Liver (tissue), 9 donors: ENCODE results near the gene PAK4. TPM values are rescaled to one million over a fixed set of nuclear protein-coding genes. Genes with fewer than 3 reads are reported as not detected.

Experiments used
- DNase-seq: peaks from one replicate; pipeline ENCODE4 v3.0.0-alpha.2; 2017; ENCODE audit warnings: low spot score
- H3K27ac ChIP-seq, 2 donors: one replicate each; pipeline ENCODE4 v1.7.0; 2013; ENCODE audit warnings: inconsistent platforms in 2 of 2, low read length in 2 of 2, control low read depth in 1 of 2, low read depth in 1 of 2, mild to moderate bottlenecking in 1 of 2
- H3K27me3 ChIP-seq, 4 donors: one replicate each; pipeline versions ENCODE4 v1.6.1 to v1.7.0; 2013; ENCODE audit warnings: low read length in 3 of 4, inconsistent platforms in 1 of 4, mild to moderate bottlenecking in 1 of 4, moderate library complexity in 1 of 4; ENCODE audit not compliant: control insufficient read depth in 4 of 4, insufficient read depth in 4 of 4
- H3K36me3 ChIP-seq, 4 donors: one replicate each; pipeline versions ENCODE4 v1.6.1 to v1.7.0; 2013; ENCODE audit warnings: low read length in 3 of 4, mild to moderate bottlenecking in 3 of 4, low read depth in 1 of 4, moderate library complexity in 1 of 4; ENCODE audit not compliant: control insufficient read depth in 4 of 4, insufficient read depth in 3 of 4
- H3K4me1 ChIP-seq, 4 donors: one replicate each; pipeline versions ENCODE4 v1.6.1 to v1.7.0; 2013; ENCODE audit warnings: low read length in 3 of 4, mild to moderate bottlenecking in 3 of 4, moderate library complexity in 1 of 4; ENCODE audit not compliant: control insufficient read depth in 4 of 4, insufficient read depth in 4 of 4
- H3K4me3 ChIP-seq, 3 donors: one replicate each; pipeline versions ENCODE4 v1.6.1 to v1.7.0; 2013; ENCODE audit warnings: low read length in 3 of 3, control low read depth in 1 of 3, low read depth in 1 of 3, mild to moderate bottlenecking in 1 of 3
- H3K9ac ChIP-seq, 2 donors: one replicate each; pipeline ENCODE4 v1.7.0; 2013; ENCODE audit warnings: low read length in 2 of 2, mild to moderate bottlenecking in 2 of 2, moderate library complexity in 2 of 2, control low read depth in 1 of 2, low read depth in 1 of 2
- H3K9me3 ChIP-seq, 4 donors: one replicate each; pipeline versions ENCODE4 v1.6.1 to v1.7.0; 2013; ENCODE audit warnings: low read length in 3 of 4; ENCODE audit not compliant: control insufficient read depth in 4 of 4
- CTCF ChIP-seq: fragments of 150-350 bp; IDR thresholded peaks from 2 replicates; pipeline ENCODE4 v1.5.1; 2017; ENCODE audit warnings: improper control_type of control experiment, low read depth, low read length; ENCODE audit not compliant: missing input control
- EGR1 ChIP-seq, 2 donors: IDR thresholded peaks; 2 replicates each; pipeline ENCODE4 v1.6.1; 2016 to 2018; ENCODE audit warnings: antibody characterized with exemption in 2 of 2, low read depth in 2 of 2
- FOXA1 ChIP-seq: IDR thresholded peaks from 2 replicates; pipeline ENCODE4 v1.6.1; 2016; ENCODE audit warnings: antibody characterized with exemption
- FOXA2 ChIP-seq: IDR thresholded peaks from 2 replicates; pipeline ENCODE4 v1.6.1; 2016; ENCODE audit warnings: antibody characterized with exemption
- GABPA ChIP-seq, 2 donors: IDR thresholded peaks in 1 of 2; conservative IDR thresholded peaks in 1 of 2; 2 replicates each; pipeline ENCODE4 v1.6.1; 2016; ENCODE audit warnings: antibody characterized with exemption in 2 of 2, mild to moderate bottlenecking in 1 of 2, moderate library complexity in 1 of 2
- HNF4A ChIP-seq, 2 donors: conservative IDR thresholded peaks; 2 replicates each; pipeline ENCODE4 v1.6.1; 2016; ENCODE audit warnings: antibody characterized with exemption in 2 of 2, mild to moderate bottlenecking in 2 of 2
- HNF4G ChIP-seq: IDR thresholded peaks from 2 replicates; pipeline ENCODE4 v1.6.1; 2016; ENCODE audit warnings: antibody characterized with exemption
- JUND ChIP-seq, 2 donors: IDR thresholded peaks; 2 replicates each; pipeline ENCODE4 v1.6.1; 2016; ENCODE audit warnings: antibody characterized with exemption in 2 of 2
- NR2F2 ChIP-seq: IDR thresholded peaks from 2 replicates; pipeline ENCODE4 v1.6.1; 2016; ENCODE audit warnings: antibody characterized with exemption
- REST ChIP-seq: IDR thresholded peaks from 2 replicates; pipeline ENCODE4 v1.6.1; 2016; ENCODE audit warnings: antibody characterized with exemption, mild to moderate bottlenecking
- SP1 ChIP-seq: IDR thresholded peaks from 2 replicates; pipeline ENCODE4 v1.6.1; 2018; ENCODE audit warnings: antibody characterized with exemption, mild to moderate bottlenecking
- YY1 ChIP-seq: IDR thresholded peaks from 2 replicates; pipeline ENCODE4 v1.6.1; 2016; ENCODE audit warnings: antibody characterized with exemption, mild to moderate bottlenecking
- WGBS: extraction: QIAGEN DNeasy Blood & Tissue Kit; methylation state at CpG from one replicate; pipeline ENCODE4 v1.1.7; 2013; 5-methylcytosine and 5-hydroxymethylcytosine counted together
- polyA plus RNA-seq, 2 donors: library from polyadenylated mRNA; stranded (reverse) in 1 of 2; unstranded in 1 of 2; fragments of 200-250 nt in 1 of 2; fragments of >200 nt in 1 of 2; fragmentation: Nextera tagmentation in 1 of 2; extraction: Ambion mirVana in 1 of 2; gene quantifications; one replicate each; pipeline versions ENCODE4 v1.2.1 to v1.2.3, GENCODE V29; 2013 to 2015
- total RNA-seq, 2 donors: library from RNA; depleted of rRNA; stranded (reverse); fragments of >200 nt; gene quantifications; one replicate each; pipeline ENCODE4 v1.2.3, GENCODE V29; 2014
- TF ChIP-seq, protein P1 (sequence below): IDR thresholded peaks from 2 replicates; pipeline ENCODE4 v1.6.1; 2016; ENCODE audit warnings: antibody characterized with exemption
- TF ChIP-seq, protein P2 (sequence below): IDR thresholded peaks from 2 replicates; pipeline ENCODE4 v1.6.1; 2016; ENCODE audit warnings: antibody characterized with exemption
- donor health status: healthy.
- donor health status: healthy.
- donor health status: healthy.
- donor health status: healthy.
- donor health status: healthy.

PAK4 gene
- total and polyA plus RNA-seq, 4 donors = 5.4 to 16.6 (median 7.7) TPM

- Histone ChIP-seq H3K9me3 (no peaks in the 10 kb centered on the region), H3K27ac (no peak overlapping the region), H3K9ac (no peak overlapping the region), H3K4me1 (peaks cover 6 to 40% (median 31%) of the 10 kb centered on the region in 4 donors), H3K36me3 (no peaks in the 10 kb centered on the region), H3K4me3 (no peak overlapping the region), H3K27me3 (no peaks in the 10 kb centered on the region)
- 86% methylated on average over 15 of the region's 15 CpGs for WGBS
- TF ChIP-seq EGR1 (IDR thresholded peaks at IDR 0.05; ENCODE audit: low read depth in 2 of 2) (no peak), SP1 (no peak), JUND (IDR thresholded peaks at IDR 0.05) (no peak), FOXA1 (no peak), REST (no peak)
- no peak for DNase-seq
Observed at GRCh38 chr19:39162441-39163043, 37.0 kb downstream of the PAK4 start.

DNA sequence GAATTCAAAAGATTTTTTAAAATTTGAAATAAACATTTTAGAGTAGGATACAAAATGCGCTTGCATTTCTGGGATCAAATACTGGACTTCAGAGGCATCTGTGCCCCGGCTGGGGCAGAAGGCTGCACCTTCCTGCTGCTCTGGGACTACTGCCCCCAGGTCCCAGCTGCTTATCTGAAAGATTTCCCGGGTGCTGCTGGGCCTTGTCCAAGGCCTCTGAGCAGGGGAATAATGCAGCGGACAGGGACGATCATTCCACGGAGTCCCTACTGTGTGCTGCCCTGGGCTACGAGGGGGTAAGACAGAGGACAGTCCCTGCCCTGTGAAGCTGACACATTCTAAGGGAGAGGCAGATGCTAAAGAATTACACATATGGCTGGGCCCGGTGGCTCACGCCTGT is 38.0 kb downstream of the PAK4 start:
- no peak for DNase-seq

More for the DNA sequence above, 38.0 kb downstream of the PAK4 start:
- Histone ChIP-seq H3K36me3 (no peaks in the 10 kb centered on the region), H3K27me3 (no peaks in the 10 kb centered on the region), H3K9me3 (no peaks in the 10 kb centered on the region), H3K4me3 (no peak overlapping the region), H3K4me1 (peaks cover 6 to 33% (median 24%) of the 10 kb centered on the region in 4 donors), H3K27ac (no peak overlapping the region), H3K9ac (no peak overlapping the region)
- no peak for TF ChIP-seq HNF4G
- TF ChIP-seq HNF4A (conservative IDR thresholded peaks at IDR 0.05) = no peak
- no peak for TF ChIP-seq YY1
- no peak for TF ChIP-seq FOXA2
- TF ChIP-seq GABPA (IDR thresholded peaks at IDR 0.05 in 1 of 2, conservative IDR thresholded peaks at IDR 0.05 in 1 of 2) = no peak
- TF ChIP-seq NR2F2 = no peak
- TF ChIP-seq, protein P1, sequence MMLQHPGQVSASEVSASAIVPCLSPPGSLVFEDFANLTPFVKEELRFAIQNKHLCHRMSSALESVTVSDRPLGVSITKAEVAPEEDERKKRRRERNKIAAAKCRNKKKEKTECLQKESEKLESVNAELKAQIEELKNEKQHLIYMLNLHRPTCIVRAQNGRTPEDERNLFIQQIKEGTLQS = no peak
- no peak for TF ChIP-seq REST
- TF ChIP-seq CTCF = no peak
- TF ChIP-seq, protein P2, sequence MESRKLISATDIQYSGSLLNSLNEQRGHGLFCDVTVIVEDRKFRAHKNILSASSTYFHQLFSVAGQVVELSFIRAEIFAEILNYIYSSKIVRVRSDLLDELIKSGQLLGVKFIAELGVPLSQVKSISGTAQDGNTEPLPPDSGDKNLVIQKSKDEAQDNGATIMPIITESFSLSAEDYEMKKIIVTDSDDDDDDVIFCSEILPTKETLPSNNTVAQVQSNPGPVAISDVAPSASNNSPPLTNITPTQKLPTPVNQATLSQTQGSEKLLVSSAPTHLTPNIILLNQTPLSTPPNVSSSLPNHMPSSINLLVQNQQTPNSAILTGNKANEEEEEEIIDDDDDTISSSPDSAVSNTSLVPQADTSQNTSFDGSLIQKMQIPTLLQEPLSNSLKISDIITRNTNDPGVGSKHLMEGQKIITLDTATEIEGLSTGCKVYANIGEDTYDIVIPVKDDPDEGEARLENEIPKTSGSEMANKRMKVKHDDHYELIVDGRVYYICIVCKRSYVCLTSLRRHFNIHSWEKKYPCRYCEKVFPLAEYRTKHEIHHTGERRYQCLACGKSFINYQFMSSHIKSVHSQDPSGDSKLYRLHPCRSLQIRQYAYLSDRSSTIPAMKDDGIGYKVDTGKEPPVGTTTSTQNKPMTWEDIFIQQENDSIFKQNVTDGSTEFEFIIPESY = no peak
- 82% methylated on average over 9 of the region's 9 CpGs for WGBS
